H7 (cell line): ENCODE measurements around the gene INO80E. TPM values are rescaled to one million over a fixed set of nuclear protein-coding genes. Genes with fewer than 3 reads are reported as not detected.

Source experiments
- DNase-seq: peaks from one replicate; pipeline ENCODE4 v3.0.0; 2012
- H3K27me3 ChIP-seq: 2 replicates; pipeline ENCODE4 v1.6.0; 2011; ENCODE audit warnings: mild to moderate bottlenecking, low read length; ENCODE audit not compliant: control insufficient read depth, insufficient read depth
- H3K36me3 ChIP-seq: replicated peaks from 2 replicates; pipeline ENCODE4 v1.5.1; 2011; ENCODE audit warnings: low read length; ENCODE audit not compliant: control insufficient read depth, insufficient read depth
- H3K4me3 ChIP-seq: 2 replicates; pipeline ENCODE4 v1.5.1; 2011; ENCODE audit warnings: low read depth, mild to moderate bottlenecking, control low read depth, low read length, moderate library complexity; ENCODE audit not compliant: insufficient read depth
- total RNA-seq: library from RNA; depleted of rRNA; stranded (reverse); fragments of >200 nt; shearing (Covaris generic); gene quantifications from 2 replicates; pipeline ENCODE4 v1.2.3, GENCODE V29; 2014

Gene INO80E
- total RNA-seq, 1 experiment from 2014 or later = 91.9 TPM

DNA sequence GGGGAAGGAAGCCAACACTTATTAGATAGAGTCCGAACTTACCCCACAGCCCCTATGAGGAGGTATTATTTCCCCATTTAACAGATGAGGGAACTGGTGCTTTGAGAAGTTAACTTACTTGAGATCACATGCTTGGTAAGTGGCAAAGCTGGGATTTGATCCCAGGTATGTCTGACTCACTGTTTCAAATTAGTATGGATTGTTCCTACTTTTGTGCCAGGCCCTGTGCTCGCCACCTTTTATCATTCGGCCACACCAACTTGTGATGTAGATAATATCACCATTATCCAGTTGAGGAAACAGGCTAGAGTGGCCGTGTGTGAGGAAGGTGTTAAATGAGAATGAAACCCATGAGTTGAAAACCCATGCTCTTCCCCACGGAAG, 11.3 kb upstream of the INO80E start:
- Histone ChIP-seq H3K4me3 (no peak overlapping the region), H3K36me3 (peaks cover 46% of the 10 kb centered on the region), H3K27me3 (no peaks in the 10 kb centered on the region)
- DNase-seq = no peak

GRCh38 chr16:29985271-29985811, 10.7 kb upstream of the INO80E start:
- peak; percentile 55 for DNase-seq
- Histone ChIP-seq H3K36me3 (peaks cover 40% of the 10 kb centered on the region), H3K27me3 (no peaks in the 10 kb centered on the region), H3K4me3 (no peak overlapping the region)

DNA sequence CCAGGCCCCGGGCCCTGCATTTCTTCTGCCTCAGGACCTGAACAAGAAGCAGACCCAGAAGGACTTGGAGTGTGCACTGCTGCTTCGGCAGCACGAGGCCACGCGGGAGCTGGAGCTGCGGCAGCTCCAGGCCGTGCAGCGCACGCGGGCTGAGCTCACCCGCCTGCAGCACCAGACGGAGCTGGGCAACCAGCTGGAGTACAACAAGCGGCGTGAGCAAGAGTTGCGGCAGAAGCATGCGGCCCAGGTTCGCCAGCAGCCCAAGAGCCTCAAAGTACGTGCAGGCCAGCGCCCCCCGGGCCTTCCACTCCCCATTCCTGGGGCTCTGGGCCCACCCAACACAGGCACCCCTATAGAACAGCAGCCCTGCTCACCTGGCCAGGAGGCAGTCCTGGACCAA, 9.8 kb upstream of the INO80E start:
- DNase-seq = peak; percentile 35
- Histone ChIP-seq H3K4me3 (no peak overlapping the region), H3K27me3 (no peaks in the 10 kb centered on the region), H3K36me3 (peaks cover 38% of the 10 kb centered on the region)

DNA sequence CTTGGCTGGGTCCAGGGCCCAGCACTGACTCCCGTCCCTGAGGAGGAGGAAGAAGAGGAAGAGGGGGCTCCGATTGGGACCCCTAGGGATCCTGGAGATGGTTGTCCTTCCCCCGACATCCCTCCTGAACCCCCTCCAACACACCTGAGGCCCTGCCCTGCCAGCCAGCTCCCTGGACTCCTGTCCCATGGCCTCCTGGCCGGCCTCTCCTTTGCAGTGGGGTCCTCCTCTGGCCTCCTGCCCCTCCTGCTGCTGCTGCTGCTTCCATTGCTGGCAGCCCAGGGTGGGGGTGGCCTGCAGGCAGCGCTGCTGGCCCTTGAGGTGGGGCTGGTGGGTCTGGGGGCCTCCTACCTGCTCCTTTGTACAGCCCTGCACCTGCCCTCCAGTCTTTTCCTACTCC, 9.1 kb upstream of the INO80E start:
- Histone ChIP-seq H3K27me3 (no peaks in the 10 kb centered on the region), H3K36me3 (peaks cover 31% of the 10 kb centered on the region), H3K4me3 (no peak overlapping the region)
- peak; percentile 49 for DNase-seq

- H3K36me3 ChIP-seq = peaks cover 32% of the 10 kb centered on the region
Measured at GRCh38 chr16:29987371-29988085, 8.5 kb upstream of the INO80E start.

GRCh38 chr16:29988346-29989075, 7.5 kb upstream of the INO80E start:
- Histone ChIP-seq H3K4me3 (no peak overlapping the region), H3K27me3 (no peaks in the 10 kb centered on the region), H3K36me3 (peaks cover 26% of the 10 kb centered on the region)
- peak; percentile 30 for DNase-seq

More at GRCh38 chr16:29987371-29988085, 8.5 kb upstream of the INO80E start:
- peak; percentile 57 for DNase-seq
- Histone ChIP-seq H3K27me3 (no peaks in the 10 kb centered on the region), H3K4me3 (no peak overlapping the region)

DNA sequence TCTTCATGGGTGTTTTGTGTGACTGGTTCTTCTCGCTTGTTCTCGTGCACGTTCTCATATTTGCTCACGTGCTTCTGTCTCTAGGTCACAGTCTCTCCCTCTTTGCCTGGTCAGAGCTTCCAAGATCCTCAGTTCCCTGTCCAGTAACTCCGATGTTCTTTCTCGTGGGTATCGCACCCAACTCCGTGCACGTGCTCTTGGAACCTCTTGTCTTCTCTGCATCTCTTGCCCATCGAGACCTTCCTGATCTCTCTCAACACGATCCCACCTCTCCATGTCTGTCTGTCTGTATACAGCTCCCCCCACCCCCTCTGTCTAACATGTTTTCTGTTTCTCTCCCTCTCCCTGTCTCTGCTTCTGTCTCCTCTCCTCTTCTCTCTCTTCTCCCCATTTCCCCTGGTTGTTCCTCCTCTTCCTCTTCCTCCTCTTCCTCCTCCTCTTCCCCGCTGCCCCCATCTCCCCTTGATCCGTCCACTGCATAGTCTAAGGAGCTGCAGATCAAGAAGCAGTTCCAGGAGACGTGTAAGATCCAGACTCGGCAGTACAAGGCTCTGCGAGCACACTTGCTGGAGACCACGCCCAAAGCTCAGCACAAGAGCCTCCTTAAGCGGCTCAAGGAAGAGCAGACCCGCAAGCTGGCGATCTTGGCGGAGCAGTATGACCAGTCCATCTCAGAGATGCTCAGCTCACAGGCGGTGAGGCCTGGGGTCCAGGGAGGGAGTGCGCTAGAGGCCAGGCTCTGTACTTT, 6.8 kb upstream of the INO80E start:
- no peaks in the 10 kb centered on the region for H3K27me3 ChIP-seq
- DNase-seq = no peak
- peaks cover 22% of the 10 kb centered on the region for H3K36me3 ChIP-seq
- H3K4me3 ChIP-seq = no peak overlapping the region

DNA sequence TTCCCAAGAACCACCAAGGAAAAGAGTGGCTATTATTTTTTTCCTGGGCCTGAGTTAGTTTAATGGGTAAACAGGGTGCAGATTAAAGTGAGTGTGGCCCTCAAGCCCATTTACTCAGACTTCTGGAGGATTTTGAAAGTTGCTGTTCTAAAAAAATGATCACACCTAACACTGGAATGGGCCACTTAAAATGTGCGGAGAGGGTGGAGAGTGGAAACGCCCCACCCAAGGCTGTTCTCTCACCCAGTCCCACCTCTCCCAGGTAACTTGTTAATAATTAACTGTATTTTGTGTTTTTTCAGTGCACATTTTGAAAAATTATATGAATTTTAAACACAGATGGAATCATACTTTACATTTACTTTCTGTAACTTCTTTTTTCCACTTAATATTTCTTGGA, 6.0 kb upstream of the INO80E start:
- Histone ChIP-seq H3K36me3 (peaks cover 16% of the 10 kb centered on the region), H3K27me3 (no peaks in the 10 kb centered on the region), H3K4me3 (no peak overlapping the region)
- no peak for DNase-seq

GRCh38 chr16:29990883-29991570, 5.0 kb upstream of the INO80E start:
- H3K36me3 ChIP-seq = peaks cover 7% of the 10 kb centered on the region
- no peak overlapping the region for H3K4me3 ChIP-seq
- no peaks in the 10 kb centered on the region for H3K27me3 ChIP-seq
- no peak for DNase-seq

DNA sequence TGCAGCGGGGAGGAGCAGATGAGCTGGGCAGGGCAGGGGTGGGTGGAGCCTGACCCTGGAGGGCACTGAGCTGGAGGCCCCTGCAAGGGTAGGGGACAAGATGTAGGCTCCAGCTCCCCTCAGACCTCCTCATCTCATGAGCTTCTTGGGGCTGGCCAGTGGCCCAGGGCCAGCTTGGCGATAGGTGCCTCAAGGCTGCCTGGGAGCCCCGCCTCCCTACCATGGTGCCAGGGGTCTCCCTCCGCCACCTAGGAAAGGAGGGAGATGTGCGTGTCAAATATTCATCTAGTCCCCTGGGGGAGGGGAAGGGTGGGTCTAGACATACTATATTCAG, 4.5 kb upstream of the INO80E start:
- Histone ChIP-seq H3K27me3 (no peaks in the 10 kb centered on the region), H3K36me3 (peaks cover 5% of the 10 kb centered on the region)

DNA sequence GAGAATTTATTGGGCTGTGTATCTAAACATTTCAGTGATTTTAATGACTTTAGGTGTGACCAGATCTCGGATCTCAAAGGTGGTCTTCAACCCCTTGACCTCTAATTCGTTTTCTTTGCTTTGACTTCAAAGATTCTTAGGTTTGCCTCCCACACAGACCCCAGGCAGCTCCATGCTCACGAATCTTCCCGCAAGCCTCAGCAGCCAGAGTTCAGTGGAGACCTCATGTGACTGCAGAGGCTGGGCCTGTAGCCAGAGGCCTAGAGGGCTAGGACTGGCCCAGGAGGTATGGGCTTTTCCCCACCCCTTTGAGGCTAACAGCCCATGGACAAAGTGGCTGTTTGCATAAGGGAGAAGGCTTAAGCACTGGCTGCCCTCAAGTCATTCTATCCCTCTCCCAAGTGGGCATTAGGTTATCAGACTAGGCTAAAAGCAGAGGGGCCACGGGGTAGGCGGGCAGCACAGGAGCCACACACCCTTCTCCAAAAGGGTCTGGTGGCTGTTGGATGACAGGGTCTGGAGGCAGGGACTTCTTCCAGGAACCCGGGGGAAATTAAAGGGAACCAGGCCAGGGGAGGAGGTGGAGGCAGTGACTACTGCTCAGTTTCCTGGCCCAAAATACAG, 3.6 kb upstream of the INO80E start:
- no peaks in the 10 kb centered on the region for H3K27me3 ChIP-seq
- no peak overlapping the region for H3K4me3 ChIP-seq
- no peak for DNase-seq
- peaks cover 4% of the 10 kb centered on the region for H3K36me3 ChIP-seq

More for the DNA sequence above, 4.5 kb upstream of the INO80E start:
- no peak overlapping the region for H3K4me3 ChIP-seq
- DNase-seq = peak; percentile 57

GRCh38 chr16:29993191-29993902, 2.7 kb upstream of the INO80E start:
- no peaks in the 10 kb centered on the region for H3K27me3 ChIP-seq
- peaks cover 4% of the 10 kb centered on the region for H3K36me3 ChIP-seq
- DNase-seq = no peak
- H3K4me3 ChIP-seq = no peak overlapping the region

DNA sequence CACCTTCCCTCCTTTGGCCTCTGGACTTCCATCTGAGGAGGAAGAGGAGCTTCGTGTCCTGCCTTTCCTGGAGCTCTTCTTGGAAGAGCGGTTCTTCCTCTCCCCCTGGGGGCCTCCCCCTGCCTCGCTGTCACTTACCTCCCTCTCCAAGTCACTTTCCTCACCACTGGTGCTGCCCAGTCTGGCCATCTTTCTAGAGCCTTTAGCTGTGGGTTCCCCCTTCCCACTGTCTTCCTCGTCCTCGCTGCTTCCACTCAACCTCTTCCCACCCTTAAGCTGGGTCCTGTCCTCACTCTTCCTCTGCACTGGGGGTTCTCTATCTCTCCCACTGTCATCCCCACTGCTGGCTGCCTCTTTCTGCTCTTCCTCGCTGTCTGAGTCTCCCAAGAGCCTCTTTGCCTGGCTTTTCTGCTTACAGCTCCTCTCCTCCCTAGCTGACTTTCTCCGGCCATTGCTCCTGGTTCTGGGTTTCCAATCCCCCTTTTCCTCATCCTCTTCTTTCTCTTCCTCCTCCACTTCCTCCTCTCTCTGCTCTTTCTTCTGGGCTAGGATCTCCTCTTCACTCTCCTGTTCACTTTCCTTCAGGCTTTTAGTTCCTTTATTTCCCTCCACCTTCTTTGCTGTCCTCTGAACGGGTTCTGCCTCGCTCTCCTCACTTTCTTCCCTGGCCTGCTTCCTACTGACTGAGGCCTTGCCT, 2.0 kb upstream of the INO80E start:
- DNase-seq = no peak
- Histone ChIP-seq H3K36me3 (peaks cover 4% of the 10 kb centered on the region), H3K4me3 (no peak overlapping the region), H3K27me3 (no peaks in the 10 kb centered on the region)
